DND-41 (cell line): ENCODE results near the gene AATK.

Experiments used
- ATAC-seq: fragments of 200-7000 bp; cut with Tn5 transposase; 3 replicates; pipeline ENCODE4 v1.9.1; 2021; ENCODE audit warnings: low read depth; ENCODE audit not compliant: insufficient read depth
- DNase-seq: peaks from one replicate; pipeline ENCODE4 v3.0.0-alpha.2; 2020
- H2AFZ ChIP-seq: 2 replicates; pipeline ENCODE4 v1.6.0; 2012; ENCODE audit warnings: low read depth, low read length
- H3K27ac ChIP-seq: 2 replicates; pipeline ENCODE4 v1.5.1; 2012; ENCODE audit warnings: low read length, inconsistent platforms
- H3K27me3 ChIP-seq: fragments of 200-600 bp; sonication (generic); 2 replicates; pipeline ENCODE4 v1.6.0; 2012; ENCODE audit warnings: low read length, mild to moderate bottlenecking, inconsistent platforms; ENCODE audit not compliant: insufficient read depth, poor library complexity
- H3K36me3 ChIP-seq: 2 replicates; pipeline ENCODE4 v1.5.1; 2012; ENCODE audit warnings: low read length, inconsistent platforms; ENCODE audit not compliant: insufficient read depth
- H3K4me1 ChIP-seq: 2 replicates; pipeline ENCODE4 v1.5.1; 2012; ENCODE audit warnings: mild to moderate bottlenecking, low read length; ENCODE audit not compliant: insufficient read depth
- H3K4me2 ChIP-seq: 2 replicates; pipeline ENCODE4 v1.6.0; 2012; ENCODE audit warnings: mild to moderate bottlenecking, moderate library complexity, low read length, inconsistent platforms; ENCODE audit not compliant: insufficient read depth
- H3K4me3 ChIP-seq, 2 experiments: fragments of 200-600 bp in 1 of 2; shearing (Covaris generic) in 1 of 2; 2 replicates each; pipeline ENCODE4 v1.5.1; 2012 to 2016; ENCODE audit warnings: inconsistent platforms in 2 of 2, low read length in 2 of 2, mild to moderate bottlenecking in 2 of 2, low read depth in 1 of 2, moderate library complexity in 1 of 2
- H3K79me2 ChIP-seq: 2 replicates; pipeline ENCODE4 v1.6.0; 2012; ENCODE audit warnings: low read length, inconsistent platforms; ENCODE audit not compliant: insufficient read depth
- H3K9ac ChIP-seq: 2 replicates; pipeline ENCODE4 v1.6.0; 2012; ENCODE audit warnings: low read depth, mild to moderate bottlenecking, inconsistent platforms, low read length, moderate library complexity
- H3K9me3 ChIP-seq: 2 replicates; pipeline ENCODE4 v1.5.1; 2012; ENCODE audit warnings: low read length, moderate library complexity, mild to moderate bottlenecking, inconsistent platforms; ENCODE audit not compliant: insufficient read depth, severe bottlenecking
- H4K20me1 ChIP-seq: 2 replicates; pipeline ENCODE4 v1.6.0; 2012; ENCODE audit warnings: low read length; ENCODE audit not compliant: insufficient read depth
- EZH2 ChIP-seq: IDR thresholded peaks from 3 replicates; pipeline ENCODE4 v1.6.1; 2012; ENCODE audit warnings: borderline replicate concordance, low read depth, mild to moderate bottlenecking, moderate library complexity, low read length, inconsistent platforms; ENCODE audit not compliant: severe bottlenecking
- TF ChIP-seq, protein P1 (sequence below): IDR thresholded peaks from 2 replicates; pipeline ENCODE4 v1.5.1; 2012; ENCODE audit warnings: borderline replicate concordance, low read length, moderate library complexity, mild to moderate bottlenecking; ENCODE audit not compliant: poor library complexity, severe bottlenecking; ENCODE audit errors: extremely low read depth

The AATK gene

DNA sequence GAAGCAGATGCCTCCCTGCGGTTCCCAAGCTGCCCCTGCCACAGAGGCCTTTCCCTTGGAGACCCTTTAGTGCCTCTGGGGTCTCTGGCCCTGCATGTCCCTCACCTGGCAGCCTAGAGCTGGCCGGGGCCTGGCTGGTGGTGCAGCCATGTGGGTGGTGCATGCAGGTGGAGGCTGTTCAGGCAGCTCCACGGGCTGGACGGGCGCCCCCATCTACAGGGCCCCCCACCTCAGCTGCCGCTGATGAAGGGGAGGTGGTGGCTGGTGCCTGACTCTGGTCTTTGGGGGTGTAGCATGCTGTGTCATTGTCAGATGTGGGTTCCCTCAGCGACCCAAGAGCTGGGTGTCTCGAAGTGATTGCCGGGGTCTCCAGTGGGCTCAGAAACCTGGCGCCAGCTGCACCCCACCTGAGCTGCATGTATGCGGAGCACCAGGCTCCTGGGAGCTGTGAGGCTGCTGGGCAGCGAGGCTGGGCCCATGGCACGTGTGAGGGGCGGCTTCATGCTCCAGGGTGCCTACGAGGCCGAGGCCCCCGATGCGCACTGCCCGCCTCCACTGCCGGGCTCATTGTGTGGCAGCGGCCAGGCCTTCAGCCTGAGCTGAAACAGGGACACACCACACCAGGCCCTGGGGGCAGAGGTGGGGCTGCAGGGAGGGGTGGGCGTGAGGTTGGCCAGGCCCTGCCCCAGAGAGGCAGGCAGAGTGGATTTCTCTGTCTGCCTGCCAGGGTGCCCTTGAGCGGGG, 74.1 kb downstream of the AATK start:
- Histone ChIP-seq H3K27ac (no peak overlapping the region), H2AFZ (no peak overlapping the region), H3K9me3 (no peaks in the 10 kb centered on the region), H3K27me3 (no peaks in the 10 kb centered on the region), H3K4me3 (no peak overlapping the region), H3K4me1 (peaks cover 39% of the 10 kb centered on the region), H3K4me2 (no peak overlapping the region), H3K9ac (no peak overlapping the region), H3K36me3 (no peaks in the 10 kb centered on the region; the same call in 1 of the 2 replicates), H3K79me2 (no peaks in the 10 kb centered on the region), H4K20me1 (peaks cover 10% of the 10 kb centered on the region)
- DNase-seq: no peak
- TF ChIP-seq EZH2: no peak
- TF ChIP-seq, protein P1, sequence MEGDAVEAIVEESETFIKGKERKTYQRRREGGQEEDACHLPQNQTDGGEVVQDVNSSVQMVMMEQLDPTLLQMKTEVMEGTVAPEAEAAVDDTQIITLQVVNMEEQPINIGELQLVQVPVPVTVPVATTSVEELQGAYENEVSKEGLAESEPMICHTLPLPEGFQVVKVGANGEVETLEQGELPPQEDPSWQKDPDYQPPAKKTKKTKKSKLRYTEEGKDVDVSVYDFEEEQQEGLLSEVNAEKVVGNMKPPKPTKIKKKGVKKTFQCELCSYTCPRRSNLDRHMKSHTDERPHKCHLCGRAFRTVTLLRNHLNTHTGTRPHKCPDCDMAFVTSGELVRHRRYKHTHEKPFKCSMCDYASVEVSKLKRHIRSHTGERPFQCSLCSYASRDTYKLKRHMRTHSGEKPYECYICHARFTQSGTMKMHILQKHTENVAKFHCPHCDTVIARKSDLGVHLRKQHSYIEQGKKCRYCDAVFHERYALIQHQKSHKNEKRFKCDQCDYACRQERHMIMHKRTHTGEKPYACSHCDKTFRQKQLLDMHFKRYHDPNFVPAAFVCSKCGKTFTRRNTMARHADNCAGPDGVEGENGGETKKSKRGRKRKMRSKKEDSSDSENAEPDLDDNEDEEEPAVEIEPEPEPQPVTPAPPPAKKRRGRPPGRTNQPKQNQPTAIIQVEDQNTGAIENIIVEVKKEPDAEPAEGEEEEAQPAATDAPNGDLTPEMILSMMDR: no peak
- no peak for ATAC-seq

DNA sequence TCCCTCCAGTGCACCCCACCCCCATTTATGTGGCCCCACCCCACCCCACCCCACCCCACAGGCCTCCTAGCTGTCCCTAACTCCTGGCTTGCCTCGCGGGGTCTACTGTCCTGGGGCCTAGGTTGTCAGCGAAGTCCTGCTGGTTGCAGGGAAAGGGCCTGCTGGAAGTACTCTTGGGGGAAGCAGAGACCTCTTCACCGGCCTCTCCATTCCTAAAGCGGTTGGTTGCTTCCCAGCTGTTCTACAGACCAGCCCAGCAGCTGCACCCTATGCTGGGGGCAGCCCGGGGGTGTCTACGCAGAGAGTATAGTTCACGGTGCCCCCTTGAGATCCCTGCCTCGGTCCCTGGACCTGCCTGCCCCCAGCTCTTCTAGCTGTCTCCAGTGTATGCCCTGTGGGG, 74.9 kb downstream of the AATK start:
- Histone ChIP-seq H3K36me3 (no peaks in the 10 kb centered on the region; the same call in 1 of the 2 replicates), H4K20me1 (peaks cover 10% of the 10 kb centered on the region), H3K4me1 (peaks cover 32% of the 10 kb centered on the region), H3K4me3 (no peak overlapping the region), H3K27me3 (no peaks in the 10 kb centered on the region), H3K79me2 (no peaks in the 10 kb centered on the region), H3K9me3 (no peaks in the 10 kb centered on the region), H3K9ac (no peak overlapping the region), H3K27ac (no peak overlapping the region), H3K4me2 (no peak overlapping the region), H2AFZ (no peak overlapping the region)
- TF ChIP-seq, protein P1: no peak
- no peak for TF ChIP-seq EZH2
- ATAC-seq (no peak), DNase-seq (no peak)

DNA sequence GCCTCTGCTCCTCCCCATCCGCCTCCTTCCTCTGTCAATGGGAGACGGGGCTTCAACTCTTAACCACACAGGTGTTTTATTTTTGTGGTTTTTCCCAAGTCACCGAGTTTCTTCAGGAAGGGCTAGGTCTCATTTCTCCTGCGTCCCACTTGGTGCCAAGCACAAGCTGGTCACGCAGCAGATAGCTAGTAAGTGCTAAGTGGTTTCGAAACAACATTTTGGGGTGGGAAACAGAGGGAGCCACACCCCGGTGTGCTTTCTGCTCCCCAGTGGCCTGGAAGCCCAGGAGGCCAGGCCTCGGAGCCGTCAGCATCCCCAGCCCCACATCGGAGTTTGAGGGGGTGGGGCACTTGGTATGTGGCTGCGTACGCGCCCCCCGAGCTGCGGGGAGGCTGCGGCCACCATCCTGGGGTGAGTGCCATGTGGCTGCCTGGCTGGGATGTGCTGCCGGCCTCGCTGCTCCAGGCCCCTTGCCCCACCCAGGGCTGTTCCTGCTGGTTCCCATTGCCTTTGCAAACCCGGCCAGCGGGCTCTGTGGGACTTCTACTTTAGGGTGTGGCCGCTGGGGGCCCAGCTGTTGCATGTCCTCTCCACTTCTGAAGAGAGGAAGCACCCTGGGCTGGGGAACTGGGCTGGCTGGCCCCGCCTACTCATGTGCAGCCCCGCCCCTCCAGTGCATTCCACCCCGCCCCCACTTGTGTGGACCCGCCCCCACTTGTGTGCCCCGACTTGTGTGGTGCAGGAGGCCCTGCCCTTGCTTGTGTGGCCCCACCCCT, 75.5 kb downstream of the AATK start:
- no peak overlapping the region for H3K9ac ChIP-seq
- peaks cover 5% of the 10 kb centered on the region for H4K20me1 ChIP-seq
- no peaks in the 10 kb centered on the region for H3K27me3 ChIP-seq
- no peak overlapping the region for H3K4me3 ChIP-seq
- peaks cover 26% of the 10 kb centered on the region for H3K4me1 ChIP-seq
- H3K4me2 ChIP-seq: no peak overlapping the region
- no peaks in the 10 kb centered on the region for H3K79me2 ChIP-seq
- no peak overlapping the region for H2AFZ ChIP-seq
- no peaks in the 10 kb centered on the region for H3K9me3 ChIP-seq
- H3K27ac ChIP-seq: no peak overlapping the region
- DNase-seq (peak; percentile 63), ATAC-seq (no peak)
- TF ChIP-seq, protein P1: no peak
- TF ChIP-seq EZH2: no peak
- no peaks in the 10 kb centered on the region; the same call in 1 of the 2 replicates for H3K36me3 ChIP-seq
